ENCODE measurements around the gene FOXP3. TPM values are rescaled to one million over a fixed set of nuclear protein-coding genes. Genes with fewer than 3 reads are reported as not detected.

FOXP3 gene
- total and polyA plus RNA-seq, 2 experiments from 2014 or later, result 0.11 to 0.28 TPM

DNA sequence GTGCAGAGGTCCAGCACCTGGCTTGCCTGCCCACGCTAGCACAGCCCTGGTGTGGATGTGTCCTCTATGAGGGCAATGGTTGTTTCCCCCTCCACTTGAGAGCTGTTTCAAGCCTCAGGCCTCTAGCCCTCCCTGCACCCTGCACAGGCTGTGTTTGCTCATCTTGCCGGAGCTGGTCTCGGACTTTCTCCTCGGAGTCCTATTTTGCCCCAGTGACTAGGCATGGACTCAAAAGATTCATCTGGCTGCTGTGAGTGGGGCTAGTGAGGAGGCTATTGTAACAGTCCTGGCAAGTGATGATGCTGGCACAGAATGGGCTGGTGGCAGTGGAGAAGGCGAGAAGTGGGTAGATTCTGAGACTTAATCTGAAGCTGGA lies 5.8 kb downstream of the FOXP3 start:
- Histone ChIP-seq H3K4me3 (no peak overlapping the region), H3F3A (replicated peaks; ENCODE audit: low read depth) (no peaks in the 10 kb centered on the region), H3K36me3 (ENCODE audit: insufficient read depth) (no peaks in the 10 kb centered on the region), H3K4me2 (no peak overlapping the region), H3K4me1 (ENCODE audit: insufficient read depth) (no peaks in the 10 kb centered on the region), H3K27me3 (ENCODE audit: insufficient read depth) (no peaks in the 10 kb centered on the region), H3K9me2 (ENCODE audit: insufficient read depth) (no peaks in the 10 kb centered on the region), H3K79me2 (replicated peaks; ENCODE audit: insufficient read depth) (no peaks in the 10 kb centered on the region), H2AFZ (no peak overlapping the region), H3K27ac (ENCODE audit: low read depth) (no peak overlapping the region), H4K20me1 (replicated peaks; ENCODE audit: insufficient read depth) (no peaks in the 10 kb centered on the region)
- Mint-ChIP-seq H3K4me3 (no peak overlapping the region), H3K27me3 (ENCODE audit: insufficient read depth, low read depth, poor library complexity) (peaks cover 3% of the 10 kb centered on the region), H3K27ac (no peak overlapping the region), H3K9me3 (no peaks in the 10 kb centered on the region), H3K36me3 (ENCODE audit: low read depth) (no peaks in the 10 kb centered on the region; the same call in 2 of the 3 replicates), H3K4me1 (peaks cover 4% of the 10 kb centered on the region; the same call in 1 of the 3 replicates)
- ATAC-seq (no peak), DNase-seq (ENCODE audit: low spot score) (no peak)
- TF ChIP-seq, protein P1, sequence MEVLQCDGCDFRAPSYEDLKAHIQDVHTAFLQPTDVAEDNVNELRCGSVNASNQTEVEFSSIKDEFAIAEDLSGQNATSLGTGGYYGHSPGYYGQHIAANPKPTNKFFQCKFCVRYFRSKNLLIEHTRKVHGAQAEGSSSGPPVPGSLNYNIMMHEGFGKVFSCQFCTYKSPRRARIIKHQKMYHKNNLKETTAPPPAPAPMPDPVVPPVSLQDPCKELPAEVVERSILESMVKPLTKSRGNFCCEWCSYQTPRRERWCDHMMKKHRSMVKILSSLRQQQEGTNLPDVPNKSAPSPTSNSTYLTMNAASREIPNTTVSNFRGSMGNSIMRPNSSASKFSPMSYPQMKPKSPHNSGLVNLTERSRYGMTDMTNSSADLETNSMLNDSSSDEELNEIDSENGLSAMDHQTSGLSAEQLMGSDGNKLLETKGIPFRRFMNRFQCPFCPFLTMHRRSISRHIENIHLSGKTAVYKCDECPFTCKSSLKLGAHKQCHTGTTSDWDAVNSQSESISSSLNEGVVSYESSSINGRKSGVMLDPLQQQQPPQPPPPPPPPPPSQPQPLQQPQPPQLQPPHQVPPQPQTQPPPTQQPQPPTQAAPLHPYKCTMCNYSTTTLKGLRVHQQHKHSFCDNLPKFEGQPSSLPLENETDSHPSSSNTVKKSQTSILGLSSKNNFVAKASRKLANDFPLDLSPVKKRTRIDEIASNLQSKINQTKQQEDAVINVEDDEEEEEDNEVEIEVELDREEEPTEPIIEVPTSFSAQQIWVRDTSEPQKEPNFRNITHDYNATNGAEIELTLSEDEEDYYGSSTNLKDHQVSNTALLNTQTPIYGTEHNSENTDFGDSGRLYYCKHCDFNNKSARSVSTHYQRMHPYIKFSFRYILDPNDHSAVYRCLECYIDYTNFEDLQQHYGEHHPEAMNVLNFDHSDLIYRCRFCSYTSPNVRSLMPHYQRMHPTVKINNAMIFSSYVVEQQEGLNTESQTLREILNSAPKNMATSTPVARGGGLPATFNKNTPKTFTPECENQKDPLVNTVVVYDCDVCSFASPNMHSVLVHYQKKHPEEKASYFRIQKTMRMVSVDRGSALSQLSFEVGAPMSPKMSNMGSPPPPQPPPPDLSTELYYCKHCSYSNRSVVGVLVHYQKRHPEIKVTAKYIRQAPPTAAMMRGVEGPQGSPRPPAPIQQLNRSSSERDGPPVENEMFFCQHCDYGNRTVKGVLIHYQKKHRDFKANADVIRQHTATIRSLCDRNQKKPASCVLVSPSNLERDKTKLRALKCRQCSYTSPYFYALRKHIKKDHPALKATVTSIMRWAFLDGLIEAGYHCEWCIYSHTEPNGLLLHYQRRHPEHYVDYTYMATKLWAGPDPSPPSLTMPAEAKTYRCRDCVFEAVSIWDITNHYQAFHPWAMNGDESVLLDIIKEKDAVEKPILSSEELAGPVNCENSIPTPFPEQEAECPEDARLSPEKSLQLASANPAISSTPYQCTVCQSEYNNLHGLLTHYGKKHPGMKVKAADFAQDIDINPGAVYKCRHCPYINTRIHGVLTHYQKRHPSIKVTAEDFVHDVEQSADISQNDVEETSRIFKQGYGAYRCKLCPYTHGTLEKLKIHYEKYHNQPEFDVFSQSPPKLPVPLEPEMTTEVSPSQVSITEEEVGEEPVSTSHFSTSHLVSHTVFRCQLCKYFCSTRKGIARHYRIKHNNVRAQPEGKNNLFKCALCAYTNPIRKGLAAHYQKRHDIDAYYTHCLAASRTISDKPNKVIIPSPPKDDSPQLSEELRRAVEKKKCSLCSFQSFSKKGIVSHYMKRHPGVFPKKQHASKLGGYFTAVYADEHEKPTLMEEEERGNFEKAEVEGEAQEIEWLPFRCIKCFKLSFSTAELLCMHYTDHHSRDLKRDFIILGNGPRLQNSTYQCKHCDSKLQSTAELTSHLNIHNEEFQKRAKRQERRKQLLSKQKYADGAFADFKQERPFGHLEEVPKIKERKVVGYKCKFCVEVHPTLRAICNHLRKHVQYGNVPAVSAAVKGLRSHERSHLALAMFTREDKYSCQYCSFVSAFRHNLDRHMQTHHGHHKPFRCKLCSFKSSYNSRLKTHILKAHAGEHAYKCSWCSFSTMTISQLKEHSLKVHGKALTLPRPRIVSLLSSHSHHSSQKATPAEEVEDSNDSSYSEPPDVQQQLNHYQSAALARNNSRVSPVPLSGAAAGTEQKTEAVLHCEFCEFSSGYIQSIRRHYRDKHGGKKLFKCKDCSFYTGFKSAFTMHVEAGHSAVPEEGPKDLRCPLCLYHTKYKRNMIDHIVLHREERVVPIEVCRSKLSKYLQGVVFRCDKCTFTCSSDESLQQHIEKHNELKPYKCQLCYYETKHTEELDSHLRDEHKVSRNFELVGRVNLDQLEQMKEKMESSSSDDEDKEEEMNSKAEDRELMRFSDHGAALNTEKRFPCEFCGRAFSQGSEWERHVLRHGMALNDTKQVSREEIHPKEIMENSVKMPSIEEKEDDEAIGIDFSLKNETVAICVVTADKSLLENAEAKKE (CRISPR knock-in tag; IDR thresholded peaks at IDR 0.05), result no peak
- TF ChIP-seq NANOG (IDR thresholded peaks at IDR 0.05; ENCODE audit: borderline replicate concordance) (no peak), POLR2AphosphoS5 (IDR thresholded peaks at IDR 0.05; ENCODE audit: low read depth) (no peak), JUNB (IDR thresholded peaks at IDR 0.05; ENCODE audit: unreplicated experiment) (no peak), CREB1 (CRISPR knock-in tag; IDR thresholded peaks at IDR 0.05; ENCODE audit: low read depth) (no peak), ZNF331 (CRISPR knock-in tag; IDR thresholded peaks at IDR 0.05; ENCODE audit: low read depth) (no peak)
- TF ChIP-seq, protein P2, sequence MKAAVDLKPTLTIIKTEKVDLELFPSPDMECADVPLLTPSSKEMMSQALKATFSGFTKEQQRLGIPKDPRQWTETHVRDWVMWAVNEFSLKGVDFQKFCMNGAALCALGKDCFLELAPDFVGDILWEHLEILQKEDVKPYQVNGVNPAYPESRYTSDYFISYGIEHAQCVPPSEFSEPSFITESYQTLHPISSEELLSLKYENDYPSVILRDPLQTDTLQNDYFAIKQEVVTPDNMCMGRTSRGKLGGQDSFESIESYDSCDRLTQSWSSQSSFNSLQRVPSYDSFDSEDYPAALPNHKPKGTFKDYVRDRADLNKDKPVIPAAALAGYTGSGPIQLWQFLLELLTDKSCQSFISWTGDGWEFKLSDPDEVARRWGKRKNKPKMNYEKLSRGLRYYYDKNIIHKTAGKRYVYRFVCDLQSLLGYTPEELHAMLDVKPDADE (IDR thresholded peaks at IDR 0.05), result no peak
- TF ChIP-seq, protein P3, sequence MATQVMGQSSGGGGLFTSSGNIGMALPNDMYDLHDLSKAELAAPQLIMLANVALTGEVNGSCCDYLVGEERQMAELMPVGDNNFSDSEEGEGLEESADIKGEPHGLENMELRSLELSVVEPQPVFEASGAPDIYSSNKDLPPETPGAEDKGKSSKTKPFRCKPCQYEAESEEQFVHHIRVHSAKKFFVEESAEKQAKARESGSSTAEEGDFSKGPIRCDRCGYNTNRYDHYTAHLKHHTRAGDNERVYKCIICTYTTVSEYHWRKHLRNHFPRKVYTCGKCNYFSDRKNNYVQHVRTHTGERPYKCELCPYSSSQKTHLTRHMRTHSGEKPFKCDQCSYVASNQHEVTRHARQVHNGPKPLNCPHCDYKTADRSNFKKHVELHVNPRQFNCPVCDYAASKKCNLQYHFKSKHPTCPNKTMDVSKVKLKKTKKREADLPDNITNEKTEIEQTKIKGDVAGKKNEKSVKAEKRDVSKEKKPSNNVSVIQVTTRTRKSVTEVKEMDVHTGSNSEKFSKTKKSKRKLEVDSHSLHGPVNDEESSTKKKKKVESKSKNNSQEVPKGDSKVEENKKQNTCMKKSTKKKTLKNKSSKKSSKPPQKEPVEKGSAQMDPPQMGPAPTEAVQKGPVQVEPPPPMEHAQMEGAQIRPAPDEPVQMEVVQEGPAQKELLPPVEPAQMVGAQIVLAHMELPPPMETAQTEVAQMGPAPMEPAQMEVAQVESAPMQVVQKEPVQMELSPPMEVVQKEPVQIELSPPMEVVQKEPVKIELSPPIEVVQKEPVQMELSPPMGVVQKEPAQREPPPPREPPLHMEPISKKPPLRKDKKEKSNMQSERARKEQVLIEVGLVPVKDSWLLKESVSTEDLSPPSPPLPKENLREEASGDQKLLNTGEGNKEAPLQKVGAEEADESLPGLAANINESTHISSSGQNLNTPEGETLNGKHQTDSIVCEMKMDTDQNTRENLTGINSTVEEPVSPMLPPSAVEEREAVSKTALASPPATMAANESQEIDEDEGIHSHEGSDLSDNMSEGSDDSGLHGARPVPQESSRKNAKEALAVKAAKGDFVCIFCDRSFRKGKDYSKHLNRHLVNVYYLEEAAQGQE (IDR thresholded peaks at IDR 0.05; ENCODE audit: unreplicated experiment), result no peak
- TF ChIP-seq, protein P4, sequence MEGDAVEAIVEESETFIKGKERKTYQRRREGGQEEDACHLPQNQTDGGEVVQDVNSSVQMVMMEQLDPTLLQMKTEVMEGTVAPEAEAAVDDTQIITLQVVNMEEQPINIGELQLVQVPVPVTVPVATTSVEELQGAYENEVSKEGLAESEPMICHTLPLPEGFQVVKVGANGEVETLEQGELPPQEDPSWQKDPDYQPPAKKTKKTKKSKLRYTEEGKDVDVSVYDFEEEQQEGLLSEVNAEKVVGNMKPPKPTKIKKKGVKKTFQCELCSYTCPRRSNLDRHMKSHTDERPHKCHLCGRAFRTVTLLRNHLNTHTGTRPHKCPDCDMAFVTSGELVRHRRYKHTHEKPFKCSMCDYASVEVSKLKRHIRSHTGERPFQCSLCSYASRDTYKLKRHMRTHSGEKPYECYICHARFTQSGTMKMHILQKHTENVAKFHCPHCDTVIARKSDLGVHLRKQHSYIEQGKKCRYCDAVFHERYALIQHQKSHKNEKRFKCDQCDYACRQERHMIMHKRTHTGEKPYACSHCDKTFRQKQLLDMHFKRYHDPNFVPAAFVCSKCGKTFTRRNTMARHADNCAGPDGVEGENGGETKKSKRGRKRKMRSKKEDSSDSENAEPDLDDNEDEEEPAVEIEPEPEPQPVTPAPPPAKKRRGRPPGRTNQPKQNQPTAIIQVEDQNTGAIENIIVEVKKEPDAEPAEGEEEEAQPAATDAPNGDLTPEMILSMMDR (conservative IDR thresholded peaks at IDR 0.05; ENCODE audit: low read depth in 2 of 2), result no peak
